Measurements from ENCODE around the gene DNAAF6.

DNA sequence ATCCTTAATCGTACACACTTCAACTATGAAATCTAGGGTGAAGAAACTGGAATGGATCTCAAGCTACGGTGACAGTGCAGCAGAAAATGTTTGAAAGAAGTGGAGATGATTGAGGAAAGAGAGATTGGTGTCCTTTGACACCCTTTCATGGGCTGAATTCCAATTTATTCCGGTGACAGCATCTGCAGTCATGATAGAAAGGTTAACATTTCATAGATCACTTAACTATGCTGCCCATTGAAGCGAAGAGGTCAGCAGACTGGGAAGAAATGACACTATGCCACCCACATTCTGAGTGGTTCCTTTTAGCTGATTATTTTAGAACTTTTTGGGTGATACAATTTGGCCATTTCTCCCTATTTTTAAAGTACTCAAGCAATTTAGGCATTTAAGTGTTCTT, 82.3 kb downstream of the DNAAF6 start:
- TF ChIP-seq, protein P1, sequence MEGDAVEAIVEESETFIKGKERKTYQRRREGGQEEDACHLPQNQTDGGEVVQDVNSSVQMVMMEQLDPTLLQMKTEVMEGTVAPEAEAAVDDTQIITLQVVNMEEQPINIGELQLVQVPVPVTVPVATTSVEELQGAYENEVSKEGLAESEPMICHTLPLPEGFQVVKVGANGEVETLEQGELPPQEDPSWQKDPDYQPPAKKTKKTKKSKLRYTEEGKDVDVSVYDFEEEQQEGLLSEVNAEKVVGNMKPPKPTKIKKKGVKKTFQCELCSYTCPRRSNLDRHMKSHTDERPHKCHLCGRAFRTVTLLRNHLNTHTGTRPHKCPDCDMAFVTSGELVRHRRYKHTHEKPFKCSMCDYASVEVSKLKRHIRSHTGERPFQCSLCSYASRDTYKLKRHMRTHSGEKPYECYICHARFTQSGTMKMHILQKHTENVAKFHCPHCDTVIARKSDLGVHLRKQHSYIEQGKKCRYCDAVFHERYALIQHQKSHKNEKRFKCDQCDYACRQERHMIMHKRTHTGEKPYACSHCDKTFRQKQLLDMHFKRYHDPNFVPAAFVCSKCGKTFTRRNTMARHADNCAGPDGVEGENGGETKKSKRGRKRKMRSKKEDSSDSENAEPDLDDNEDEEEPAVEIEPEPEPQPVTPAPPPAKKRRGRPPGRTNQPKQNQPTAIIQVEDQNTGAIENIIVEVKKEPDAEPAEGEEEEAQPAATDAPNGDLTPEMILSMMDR (IDR thresholded peaks at IDR 0.05), result no peak
- no peak for TF ChIP-seq POLR2A (IDR thresholded peaks at IDR 0.05)

All from thyroid gland (tissue), 4 donors.